Stimulated activated memory B cell treated with anti-CD40 and anti-IgM and Interleukin-4, amounts not matched to agents 10 μg/mL and 1 μg/mL and 100 μg/mL, for 72 hours (primary cell): ENCODE measurements around the gene ORC4.
A peak's percentile ranks its signal among the peaks of the same experiment; 100 is the strongest.
"Not testable (repeated sequence)": the region's sequence is repeated elsewhere in the genome, so short reads cannot be mapped to it uniquely, and the experiment has no call there.

Source experiments
- ATAC-seq: fragments of 150-1000 bp; cut with Tn5 transposase; 2 replicates; pipeline ENCODE4 v1.10.0; 2021
- H3K27ac Mint-ChIP-seq: one replicate; pipeline ENCODE4 v1.8.0; 2022; ENCODE audit warnings: mild to moderate bottlenecking, mixed read lengths
- H3K27me3 Mint-ChIP-seq: one replicate; pipeline ENCODE4 v1.8.0; 2022; ENCODE audit warnings: mixed read lengths
- H3K36me3 Mint-ChIP-seq: one replicate; pipeline ENCODE4 v1.8.0; 2022; ENCODE audit warnings: mixed read lengths
- H3K4me1 Mint-ChIP-seq: one replicate; pipeline ENCODE4 v1.8.0; 2022; ENCODE audit warnings: mixed read lengths
- H3K4me3 Mint-ChIP-seq: one replicate; pipeline ENCODE4 v1.8.0; 2022; ENCODE audit warnings: mild to moderate bottlenecking, moderate library complexity, mixed read lengths
- H3K9me3 Mint-ChIP-seq: one replicate; pipeline ENCODE4 v1.8.0; 2022; ENCODE audit warnings: mixed read lengths

Gene ORC4

DNA sequence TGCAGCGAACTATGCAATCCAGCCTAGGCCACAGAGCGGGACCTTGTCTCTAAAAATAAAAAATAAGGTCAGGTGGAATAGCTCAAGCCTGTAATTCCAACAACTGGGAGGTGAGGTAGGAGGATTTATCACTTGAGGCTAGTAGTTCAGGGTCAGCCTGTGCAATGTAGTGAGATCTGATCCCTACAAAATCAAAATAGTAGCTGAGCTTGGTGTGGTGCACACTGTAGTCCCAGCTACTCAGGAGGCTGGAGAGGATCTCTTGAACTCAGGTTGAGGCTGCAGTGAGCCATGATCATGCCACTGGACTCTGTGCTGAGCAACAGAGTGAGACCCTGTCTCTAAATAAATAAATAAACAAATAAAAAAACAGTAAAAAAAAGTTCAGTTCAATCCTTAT is 6.0 kb upstream of the ORC4 start:
- no peak for ATAC-seq
- Mint-ChIP-seq H3K27ac (no peak overlapping the region), H3K4me1 (peaks cover 28% of the 10 kb centered on the region), H3K27me3 (no peaks in the 10 kb centered on the region), H3K36me3 (no peaks in the 10 kb centered on the region), H3K9me3 (no peaks in the 10 kb centered on the region), H3K4me3 (no peak overlapping the region)

GRCh38 chr2:148023861-148024260 is 3.3 kb upstream of the ORC4 start:
- peaks cover 41% of the 10 kb centered on the region for H3K4me1 Mint-ChIP-seq
- H3K4me3 Mint-ChIP-seq, result no peak overlapping the region

DNA sequence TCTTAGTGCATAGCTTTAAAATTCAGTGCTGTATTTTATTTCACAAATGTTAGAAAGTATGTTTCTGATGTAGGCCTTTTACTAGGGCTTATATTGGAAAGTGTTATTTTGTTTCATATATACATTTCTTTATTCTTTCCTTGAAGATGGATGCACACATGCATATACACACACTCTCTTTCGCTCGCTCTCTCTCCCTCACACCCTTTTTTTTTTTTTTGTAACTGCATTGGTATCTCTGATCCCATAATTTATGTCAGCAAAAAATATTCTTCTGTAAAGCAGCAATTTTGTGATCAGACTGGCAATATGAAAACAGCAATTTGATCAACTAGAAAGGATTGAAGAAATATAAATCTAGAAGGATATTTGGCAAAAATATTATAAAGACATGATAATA is 2.3 kb upstream of the ORC4 start:
- Mint-ChIP-seq H3K4me1 (peaks cover 51% of the 10 kb centered on the region), H3K9me3 (no peaks in the 10 kb centered on the region), H3K4me3 (peak overlapping the region; percentile 64), H3K27me3 (no peaks in the 10 kb centered on the region), H3K27ac (peak overlapping the region; percentile 46), H3K36me3 (no peaks in the 10 kb centered on the region)
- ATAC-seq, result no peak

More at GRCh38 chr2:148023861-148024260, 3.3 kb upstream of the ORC4 start:
- Mint-ChIP-seq H3K27ac (no peak overlapping the region), H3K9me3 (no peaks in the 10 kb centered on the region), H3K27me3 (no peaks in the 10 kb centered on the region), H3K36me3 (no peaks in the 10 kb centered on the region)
- no peak for ATAC-seq

GRCh38 chr2:148022351-148022750 is 1.8 kb upstream of the ORC4 start:
- Mint-ChIP-seq H3K9me3 (no peaks in the 10 kb centered on the region), H3K36me3 (no peaks in the 10 kb centered on the region), H3K4me1 (peaks cover 55% of the 10 kb centered on the region), H3K4me3 (peak overlapping the region; percentile 99), H3K27ac (peak overlapping the region; percentile 94), H3K27me3 (no peaks in the 10 kb centered on the region)
- no peak for ATAC-seq

DNA sequence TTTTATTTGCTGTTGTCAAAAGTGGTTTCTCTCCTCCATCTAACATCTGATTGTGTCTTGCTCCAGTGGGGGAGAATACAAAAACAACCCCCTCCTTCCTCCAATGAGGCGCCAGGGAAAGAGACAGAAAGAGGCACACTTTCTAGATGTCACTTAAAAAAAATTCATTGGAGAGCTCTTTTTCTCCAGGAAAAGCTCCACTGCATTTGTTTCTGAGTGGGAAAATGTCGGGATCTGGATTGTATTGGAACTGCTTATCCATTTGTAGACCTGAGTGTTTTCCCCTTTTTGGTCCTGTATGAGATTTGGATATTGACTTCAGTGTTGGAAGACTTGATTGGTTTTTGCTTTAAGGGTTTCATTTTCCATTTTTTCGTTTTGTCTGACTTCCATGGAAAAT is 1.3 kb upstream of the ORC4 start:
- H3K4me3 Mint-ChIP-seq, result peak overlapping the region; percentile 99
- ATAC-seq, result no peak
- H3K4me1 Mint-ChIP-seq, result peaks cover 57% of the 10 kb centered on the region
- H3K9me3 Mint-ChIP-seq, result no peaks in the 10 kb centered on the region
- no peaks in the 10 kb centered on the region for H3K27me3 Mint-ChIP-seq
- H3K27ac Mint-ChIP-seq, result peak overlapping the region; percentile 94
- no peaks in the 10 kb centered on the region for H3K36me3 Mint-ChIP-seq

- Mint-ChIP-seq H3K27ac (peak within 1 kb of the TSS; percentile 94), H3K36me3 (no peaks in the 10 kb centered on the region), H3K4me3 (peak within 1 kb of the TSS; percentile 99), H3K27me3 (no peaks in the 10 kb centered on the region), H3K4me1 (peaks cover 63% of the 10 kb centered on the region), H3K9me3 (no peaks in the 10 kb centered on the region)
- peak; percentile 63 for ATAC-seq
Observed at GRCh38 chr2:148021059-148021861, 723 bp upstream of the ORC4 start, which contains the start of gene MBD5. MBD5 (plus strand) TSS chr2:148021091.

GRCh38 chr2:148014616-148015015 is 5.9 kb downstream of the ORC4 start:
- H3K4me3 Mint-ChIP-seq, result no peak overlapping the region
- peaks cover 72% of the 10 kb centered on the region for H3K4me1 Mint-ChIP-seq
- H3K9me3 Mint-ChIP-seq, result no peaks in the 10 kb centered on the region
- no peaks in the 10 kb centered on the region for H3K27me3 Mint-ChIP-seq
- no peak for ATAC-seq
- H3K36me3 Mint-ChIP-seq, result peaks cover 35% of the 10 kb centered on the region
- no peak overlapping the region for H3K27ac Mint-ChIP-seq

DNA sequence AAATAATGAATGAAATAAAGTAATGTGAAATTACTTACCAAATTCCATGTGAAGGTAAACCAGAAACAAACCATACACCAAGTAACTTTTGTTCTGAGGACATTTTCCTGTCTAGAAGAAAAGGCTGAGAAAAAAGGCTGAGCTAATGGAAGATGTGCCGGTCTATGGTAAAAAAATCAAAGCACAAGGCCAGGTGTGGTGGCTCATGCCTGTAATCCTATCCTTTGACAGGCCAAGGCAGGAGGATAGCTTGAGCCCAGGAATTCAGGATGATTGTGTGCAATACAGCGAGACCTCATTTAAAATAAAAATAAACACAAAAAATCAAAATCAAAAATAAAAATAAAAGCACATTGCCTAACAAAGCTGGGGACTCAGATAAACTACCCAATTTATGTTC is 6.7 kb downstream of the ORC4 start:
- Mint-ChIP-seq H3K27ac (no peak overlapping the region), H3K4me3 (no peak overlapping the region), H3K4me1 (peaks cover 72% of the 10 kb centered on the region), H3K36me3 (peaks cover 42% of the 10 kb centered on the region), H3K9me3 (no peaks in the 10 kb centered on the region), H3K27me3 (no peaks in the 10 kb centered on the region)
- no peak for ATAC-seq

DNA sequence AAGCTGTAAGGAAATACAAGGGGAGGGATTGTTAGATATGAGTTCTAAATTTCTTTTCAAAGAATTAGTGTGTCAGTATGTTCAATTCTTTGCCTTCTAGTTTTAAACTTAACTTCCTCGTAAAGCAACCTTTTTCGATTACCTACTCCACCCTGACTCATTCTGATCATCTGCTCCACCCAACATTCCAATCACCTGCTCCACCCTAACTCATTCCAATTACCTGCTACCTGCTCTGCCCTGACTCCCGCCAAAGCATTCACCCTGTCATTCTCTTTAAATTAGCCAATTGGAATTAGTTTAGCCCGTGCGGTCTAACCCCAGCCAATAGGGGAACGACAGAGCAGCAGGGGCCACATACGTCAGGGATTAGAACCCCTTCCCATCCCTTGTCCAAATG is 12.1 kb downstream of the ORC4 start:
- not testable (repeated sequence) for H3K4me3 Mint-ChIP-seq, H3K27ac Mint-ChIP-seq, H3K27me3 Mint-ChIP-seq, ATAC-seq, H3K9me3 Mint-ChIP-seq
- Mint-ChIP-seq H3K4me1 (peaks cover 78% of the 10 kb centered on the region), H3K36me3 (peaks cover 71% of the 10 kb centered on the region)

DNA sequence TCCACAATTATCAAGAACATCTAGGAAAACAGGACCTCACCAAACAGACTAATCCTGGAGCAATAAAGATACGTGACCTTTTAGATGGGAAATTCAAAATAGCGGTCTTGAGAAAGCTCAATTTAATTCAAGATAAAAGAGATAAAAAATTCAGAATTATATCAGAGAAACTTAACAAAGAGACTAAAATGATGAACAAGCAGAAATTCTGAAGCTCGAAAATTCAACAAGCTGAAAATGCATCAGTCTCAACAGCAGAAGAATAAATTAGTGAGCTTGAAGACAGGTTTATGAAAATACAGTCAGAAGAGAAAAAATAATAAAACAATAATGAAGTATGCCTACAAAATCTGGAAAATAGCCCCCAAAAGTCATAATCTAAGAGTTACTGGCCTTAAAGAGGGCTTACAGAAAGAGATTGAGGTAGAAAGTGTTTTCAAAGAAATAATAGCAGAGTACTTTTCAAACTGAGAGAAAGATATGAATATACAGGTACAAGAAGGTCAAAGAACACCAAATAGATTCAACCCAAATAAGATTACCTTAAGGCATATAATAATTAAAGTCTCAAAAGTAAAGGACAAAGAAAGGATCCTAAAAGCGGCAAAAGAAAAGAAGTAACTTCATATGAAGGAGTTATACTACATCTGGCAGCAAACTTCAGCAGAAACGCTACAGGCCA is 13.2 kb downstream of the ORC4 start:
- Mint-ChIP-seq H3K4me1 (peaks cover 76% of the 10 kb centered on the region), H3K27me3 (no peaks in the 10 kb centered on the region), H3K9me3 (peaks cover 8% of the 10 kb centered on the region), H3K27ac (no peak overlapping the region), H3K36me3 (peaks cover 74% of the 10 kb centered on the region), H3K4me3 (no peak overlapping the region)
- ATAC-seq, result no peak

DNA sequence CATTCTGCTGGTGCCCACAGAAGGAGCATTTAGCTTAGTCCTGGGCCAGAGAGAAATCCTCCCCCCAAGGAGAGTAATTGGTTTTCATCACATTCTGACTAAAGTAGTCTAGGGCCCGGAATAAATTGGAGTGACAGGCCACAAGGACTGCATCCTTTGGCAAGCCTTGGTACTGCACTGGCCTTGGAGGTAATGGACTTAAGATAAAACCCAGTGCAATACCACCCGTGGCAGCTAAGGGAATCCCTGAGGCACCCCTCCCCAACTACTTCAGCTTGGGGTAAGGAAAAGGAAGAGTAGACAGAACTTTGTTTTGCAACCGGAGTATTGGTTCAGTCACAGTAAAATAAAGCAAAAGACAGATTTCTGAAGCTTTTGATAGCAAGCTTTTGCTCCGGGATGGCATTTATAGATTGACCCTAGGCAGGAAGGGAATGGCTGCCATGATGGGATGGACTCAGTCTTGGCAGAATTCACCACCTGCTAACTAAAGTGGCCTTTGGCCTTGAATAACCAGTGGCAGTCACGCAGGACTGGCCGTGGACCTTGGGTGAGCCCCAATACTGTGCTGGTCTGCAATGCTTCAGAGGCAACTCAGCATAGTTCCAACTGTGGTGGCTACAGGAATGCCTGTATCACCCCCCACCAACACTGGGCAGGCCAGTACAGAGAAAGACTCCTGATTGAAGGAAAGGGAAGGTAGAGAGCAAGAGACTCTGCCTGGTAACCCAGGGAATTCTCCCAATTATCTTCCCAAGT is 14.1 kb downstream of the ORC4 start:
- peaks cover 76% of the 10 kb centered on the region for H3K36me3 Mint-ChIP-seq
- no peak for ATAC-seq
- no peaks in the 10 kb centered on the region for H3K27me3 Mint-ChIP-seq
- no peak overlapping the region for H3K4me3 Mint-ChIP-seq
- H3K9me3 Mint-ChIP-seq, result peaks cover 12% of the 10 kb centered on the region
- no peak overlapping the region for H3K27ac Mint-ChIP-seq
- peaks cover 77% of the 10 kb centered on the region for H3K4me1 Mint-ChIP-seq

DNA sequence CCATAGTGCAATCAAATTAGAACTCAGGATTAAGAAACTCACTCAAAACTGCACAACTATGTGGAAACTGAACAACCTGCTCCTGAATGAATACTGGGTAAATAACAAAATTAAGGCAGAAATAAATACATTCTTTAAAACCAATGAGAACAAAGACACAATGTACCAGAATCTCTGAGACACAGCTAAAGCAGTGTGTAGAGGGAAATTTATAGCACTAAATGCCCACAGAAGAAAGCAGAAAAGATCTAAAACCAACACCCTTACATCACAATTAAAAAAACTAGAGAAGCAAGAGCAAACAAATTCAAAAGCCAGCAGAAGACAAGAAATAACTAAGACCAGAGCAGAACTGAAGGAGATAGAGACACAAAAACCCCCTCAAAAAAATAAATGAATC is 18.1 kb downstream of the ORC4 start:
- not testable (repeated sequence) for H3K27ac Mint-ChIP-seq, H3K27me3 Mint-ChIP-seq, H3K9me3 Mint-ChIP-seq, ATAC-seq, H3K4me3 Mint-ChIP-seq
- peaks cover 74% of the 10 kb centered on the region for H3K4me1 Mint-ChIP-seq
- H3K36me3 Mint-ChIP-seq, result peaks cover 60% of the 10 kb centered on the region

- Mint-ChIP-seq H3K9me3 (peaks cover 9% of the 10 kb centered on the region), H3K36me3 (peaks cover 59% of the 10 kb centered on the region), H3K27ac (no peak overlapping the region), H3K4me1 (peaks cover 59% of the 10 kb centered on the region), H3K27me3 (no peaks in the 10 kb centered on the region), H3K4me3 (no peak overlapping the region)
- ATAC-seq, result no peak
Observed at GRCh38 chr2:148000095-148000494, 20.4 kb downstream of the ORC4 start.

DNA sequence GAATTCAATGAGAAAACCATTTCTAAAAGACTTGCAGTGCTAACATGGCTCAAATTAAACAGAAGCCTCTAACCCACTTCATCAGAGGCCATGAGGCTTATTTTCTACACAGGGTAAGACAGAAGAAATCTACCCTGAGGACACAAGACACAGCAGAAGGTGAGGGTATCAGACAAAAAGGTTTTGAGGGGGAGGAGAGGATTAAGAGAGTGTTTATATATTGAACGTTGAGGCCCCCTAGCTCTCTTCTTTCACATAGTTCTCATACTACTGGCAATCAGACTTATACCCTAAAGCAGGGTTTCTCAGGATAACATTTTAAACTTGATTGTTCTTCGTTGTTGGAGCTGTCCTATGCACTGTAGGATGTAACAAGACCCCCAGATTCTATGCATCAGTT is 21.4 kb downstream of the ORC4 start:
- Mint-ChIP-seq H3K27ac (no peak overlapping the region), H3K27me3 (no peaks in the 10 kb centered on the region), H3K9me3 (peaks cover 9% of the 10 kb centered on the region), H3K36me3 (peaks cover 58% of the 10 kb centered on the region), H3K4me1 (peaks cover 58% of the 10 kb centered on the region), H3K4me3 (no peak overlapping the region)
- no peak for ATAC-seq

DNA sequence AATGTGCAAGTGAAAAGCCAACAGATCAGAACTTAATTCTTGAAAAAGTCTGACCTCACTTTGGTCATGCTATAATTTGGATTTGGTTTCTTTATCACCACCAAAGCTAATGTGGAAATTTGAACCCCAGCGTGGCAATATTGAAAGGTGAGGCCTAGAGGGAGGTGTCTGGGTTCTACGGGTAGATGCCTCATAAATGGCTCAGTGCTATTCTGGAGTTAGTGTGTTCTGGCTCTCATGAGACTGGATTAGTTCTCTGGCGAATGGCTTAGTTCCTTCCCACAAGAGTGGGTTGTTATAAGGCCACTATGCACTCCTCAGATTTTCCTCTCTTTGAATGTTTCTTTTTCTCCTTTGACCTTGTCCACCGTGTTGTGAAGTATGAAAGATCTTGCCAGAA is 22.3 kb downstream of the ORC4 start:
- no peaks in the 10 kb centered on the region for H3K27me3 Mint-ChIP-seq

More for the DNA sequence above, 22.3 kb downstream of the ORC4 start:
- Mint-ChIP-seq H3K4me3 (no peak overlapping the region), H3K4me1 (peaks cover 48% of the 10 kb centered on the region), H3K36me3 (peaks cover 48% of the 10 kb centered on the region), H3K27ac (no peak overlapping the region), H3K9me3 (peaks cover 9% of the 10 kb centered on the region)
- ATAC-seq, result no peak
